ENCODE data around the gene NTMT1.
"Not testable (repeated sequence)": the region's sequence is repeated elsewhere in the genome, so short reads cannot be mapped to it uniquely, and the experiment has no call there.

NTMT1 gene

GRCh38 chr9:129615407-129616285 lies 10.3 kb upstream of the NTMT1 start:
- no peak for DNase-seq

GRCh38 chr9:129617167-129617566 lies 8.8 kb upstream of the NTMT1 start:
- no peak for DNase-seq

DNA sequence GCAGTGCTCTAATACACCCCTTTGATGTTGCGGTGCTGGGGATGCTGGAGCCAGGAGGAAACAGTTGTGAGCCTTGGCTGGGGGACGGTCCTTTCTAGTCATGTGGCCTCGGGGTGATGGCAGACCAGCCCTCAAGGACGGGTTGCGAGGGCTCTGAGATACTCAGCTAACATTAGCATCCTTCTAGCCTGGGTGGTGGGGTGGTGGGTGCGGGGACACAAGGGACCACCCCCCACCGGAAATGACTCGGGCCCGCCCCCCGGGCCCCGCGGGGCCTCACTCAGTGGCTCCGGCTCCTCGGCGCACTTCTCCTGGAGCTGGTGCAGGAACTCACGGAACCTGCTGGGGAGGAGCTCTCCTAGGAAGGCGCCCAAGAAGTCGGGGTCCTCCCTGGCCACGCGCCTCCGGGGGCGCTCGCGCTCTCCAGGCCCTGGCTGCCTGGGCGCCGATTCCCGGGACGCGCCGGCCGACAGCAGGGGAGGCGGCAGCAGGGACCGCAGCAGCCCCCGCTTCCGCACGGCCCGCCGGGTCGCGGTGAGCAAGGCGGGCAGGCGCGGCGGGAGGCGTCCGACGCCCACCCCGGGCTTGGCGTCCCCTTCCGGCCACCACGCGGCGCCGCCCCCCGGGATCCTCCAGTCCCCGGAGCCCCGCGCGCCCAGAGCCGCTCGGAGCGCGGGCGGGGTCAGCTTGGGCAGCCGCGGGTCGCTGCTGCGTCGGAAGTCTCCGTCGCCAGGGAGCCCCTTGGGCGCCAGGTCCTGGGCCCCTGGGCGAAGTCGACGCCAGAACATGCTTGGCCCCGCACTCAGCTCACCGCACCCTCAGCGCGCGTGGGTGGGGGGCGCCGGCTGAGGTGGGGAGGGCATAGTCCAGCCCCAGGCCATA lies 5.9 kb upstream of the NTMT1 start:
- DNase-seq, result no peak

DNA sequence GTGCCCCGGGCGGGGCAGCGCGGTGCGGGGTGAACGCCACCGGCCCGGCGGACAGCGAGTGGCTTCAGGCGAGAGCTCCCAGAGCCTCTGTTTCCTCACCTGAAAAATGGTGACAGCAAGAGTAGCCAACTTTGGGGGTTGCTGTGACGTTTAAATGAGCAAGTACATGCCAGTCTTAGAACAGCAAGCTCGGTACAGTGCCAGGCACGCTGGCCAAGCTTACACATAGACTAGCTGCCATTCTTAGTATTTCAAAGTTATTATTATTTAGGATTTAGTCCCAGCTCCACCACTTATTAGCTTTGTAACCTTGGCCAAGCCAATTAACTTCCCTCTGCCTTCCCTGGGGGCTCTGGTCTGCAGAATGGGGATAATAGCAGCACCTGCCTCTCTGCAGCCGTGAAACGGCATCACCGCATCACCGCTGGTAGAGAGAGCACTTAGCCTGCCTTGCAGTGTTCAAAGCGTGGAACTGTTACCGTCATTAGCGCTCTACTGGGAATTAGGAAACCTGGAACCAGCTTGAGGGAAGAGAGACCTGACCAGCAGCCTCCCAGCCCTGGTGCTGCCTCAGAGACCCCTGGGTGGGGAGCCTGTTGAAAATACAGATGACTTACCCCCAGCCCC lies 5.2 kb upstream of the NTMT1 start, which contains the start of gene C9orf50:
Gene C9orf50, minus strand, starts transcription at position 433 of the 627 bp plus-strand sequence. CDS start 527 bp downstream, outside the sequence.
- DNase-seq, result peak; percentile 49

DNA sequence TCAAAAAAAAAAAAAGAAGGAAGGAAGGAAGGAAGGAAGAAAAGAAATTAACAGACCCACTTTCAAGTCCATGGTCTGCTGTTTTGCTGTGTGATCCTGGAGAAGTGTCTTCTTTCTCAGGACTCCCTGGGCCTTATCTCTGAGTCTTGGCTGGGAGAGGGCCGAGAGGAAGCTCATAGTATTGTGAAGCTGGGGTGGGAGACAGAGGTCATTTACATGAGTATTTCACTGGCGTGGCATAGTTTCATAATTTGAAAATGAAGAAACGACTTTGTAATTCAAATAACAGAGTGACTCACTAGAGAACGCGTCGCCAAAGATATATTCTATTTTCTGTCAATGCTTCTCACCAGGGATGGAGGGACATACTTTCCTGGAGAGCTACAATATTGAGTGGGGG lies 2.6 kb upstream of the NTMT1 start:
- DNase-seq, result no peak

DNA sequence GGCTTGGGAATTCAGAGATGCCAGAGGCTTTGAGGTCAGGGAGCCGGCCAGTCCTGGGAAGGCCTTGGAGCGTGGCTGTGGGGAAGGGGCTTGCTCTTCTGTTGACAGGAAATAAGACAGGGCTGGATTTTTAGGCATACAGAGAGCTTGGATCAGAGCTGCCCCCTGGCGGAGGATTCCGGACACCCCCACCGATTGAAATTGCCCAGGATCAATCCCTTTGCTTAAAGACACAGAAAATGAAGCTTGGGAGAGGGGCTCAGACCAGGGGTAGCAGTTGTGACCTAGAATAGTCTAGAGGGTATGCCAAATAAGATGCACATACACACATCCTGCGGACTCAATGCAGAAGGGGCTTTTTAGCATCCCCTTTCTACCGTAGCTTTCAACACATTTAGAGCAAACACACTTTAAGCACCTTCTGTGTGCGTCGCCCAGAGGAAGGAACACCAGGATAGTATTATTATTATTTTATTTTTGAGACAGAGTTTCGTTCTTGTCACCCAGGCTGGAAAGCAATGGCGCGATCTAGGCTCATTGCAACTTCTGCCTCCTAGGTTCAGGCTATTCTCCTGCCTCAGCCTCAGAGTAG lies 1.7 kb upstream of the NTMT1 start:
- no peak for DNase-seq

- no peak for DNase-seq
These were observed 1.0 kb upstream of the NTMT1 start for GRCh38 chr9:129624947-129625346.

- DNase-seq, result no peak
These were observed 792 bp downstream of the NTMT1 start for GRCh38 chr9:129626625-129627284.

GRCh38 chr9:129627556-129628440 lies 1.8 kb downstream of the NTMT1 start:
- no peak for DNase-seq

DNA sequence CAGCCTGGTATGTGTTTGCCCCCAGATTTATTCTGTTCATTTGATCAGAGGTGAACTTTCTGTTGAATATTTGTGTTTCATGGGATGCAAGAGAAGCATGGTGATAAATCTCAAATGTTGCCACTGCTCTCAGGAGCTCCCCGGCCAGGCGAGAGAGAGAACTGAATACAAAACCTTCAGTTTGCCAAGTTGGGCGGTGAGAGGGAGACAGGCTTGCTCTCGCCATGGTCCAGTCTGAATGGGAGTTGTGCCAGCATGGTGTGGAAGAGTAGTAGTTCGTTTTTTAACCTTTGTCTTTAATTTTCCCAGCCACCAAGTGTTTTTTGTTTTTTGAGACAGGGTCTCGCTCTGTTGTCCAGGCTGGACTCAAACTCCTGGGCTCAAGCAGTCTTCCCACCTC lies 2.7 kb downstream of the NTMT1 start:
- DNase-seq, result no peak

- DNase-seq, result no peak
These were observed 3.4 kb downstream of the NTMT1 start for GRCh38 chr9:129629251-129629820.

DNA sequence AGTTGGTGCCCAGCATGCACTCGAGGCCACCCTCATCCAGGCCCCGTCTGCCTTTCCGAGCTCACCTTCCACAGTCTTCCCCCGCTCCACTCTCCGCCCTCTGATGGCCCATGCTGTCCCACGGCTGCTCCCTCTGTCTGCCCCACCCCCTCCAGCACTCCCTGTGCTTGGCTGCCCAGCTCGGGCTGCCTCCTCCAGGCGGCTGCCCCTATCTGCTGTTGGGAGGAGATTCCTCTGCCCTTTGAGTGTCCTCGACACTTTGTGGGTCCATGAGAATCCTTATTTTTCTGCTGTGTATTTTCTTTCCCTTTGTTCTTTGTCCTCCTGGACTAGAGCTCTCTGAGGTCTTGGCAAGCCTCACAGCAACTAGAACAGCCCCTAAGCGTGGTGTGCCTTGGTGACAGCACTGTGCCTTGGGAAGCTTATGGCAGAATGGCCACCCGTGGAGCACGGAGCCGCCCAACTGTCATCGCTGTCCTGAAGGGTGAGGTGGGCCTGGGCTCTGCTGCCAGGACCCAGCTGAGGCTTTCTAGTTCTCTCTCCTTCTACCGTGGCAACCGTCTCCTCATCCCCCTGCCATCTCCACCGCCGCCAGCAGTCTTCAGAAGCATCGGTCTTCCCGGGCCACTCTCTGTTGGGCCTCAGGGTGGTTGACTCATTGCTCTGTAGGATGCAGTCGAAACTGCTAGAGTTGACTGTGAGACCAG lies 5.2 kb downstream of the NTMT1 start:
- DNase-seq, result no peak

GRCh38 chr9:129631674-129632129 lies 5.7 kb downstream of the NTMT1 start:
- no peak for DNase-seq

GRCh38 chr9:129632460-129632859 lies 6.5 kb downstream of the NTMT1 start:
- DNase-seq, result no peak

- DNase-seq, result no peak
These were observed 7.2 kb downstream of the NTMT1 start for GRCh38 chr9:129633207-129633606.

DNA sequence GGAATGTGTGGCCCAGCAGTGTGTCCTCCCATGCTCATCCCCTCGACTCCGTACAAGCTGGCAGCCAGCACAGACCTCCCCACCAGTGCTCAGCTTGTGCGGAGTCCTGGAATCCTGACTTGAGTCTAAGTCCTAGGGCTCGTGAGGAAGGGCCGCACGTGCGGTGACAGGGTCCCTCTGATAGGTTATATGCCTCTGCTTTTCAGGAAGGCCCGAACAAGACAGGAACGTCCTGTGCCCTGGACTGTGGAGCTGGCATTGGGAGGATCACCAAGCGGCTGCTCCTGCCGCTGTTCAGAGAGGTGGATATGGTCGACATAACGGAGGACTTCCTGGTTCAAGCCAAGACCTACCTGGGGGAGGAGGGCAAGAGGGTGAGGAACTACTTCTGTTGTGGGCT lies 7.9 kb downstream of the NTMT1 start:
- no peak for DNase-seq

DNA sequence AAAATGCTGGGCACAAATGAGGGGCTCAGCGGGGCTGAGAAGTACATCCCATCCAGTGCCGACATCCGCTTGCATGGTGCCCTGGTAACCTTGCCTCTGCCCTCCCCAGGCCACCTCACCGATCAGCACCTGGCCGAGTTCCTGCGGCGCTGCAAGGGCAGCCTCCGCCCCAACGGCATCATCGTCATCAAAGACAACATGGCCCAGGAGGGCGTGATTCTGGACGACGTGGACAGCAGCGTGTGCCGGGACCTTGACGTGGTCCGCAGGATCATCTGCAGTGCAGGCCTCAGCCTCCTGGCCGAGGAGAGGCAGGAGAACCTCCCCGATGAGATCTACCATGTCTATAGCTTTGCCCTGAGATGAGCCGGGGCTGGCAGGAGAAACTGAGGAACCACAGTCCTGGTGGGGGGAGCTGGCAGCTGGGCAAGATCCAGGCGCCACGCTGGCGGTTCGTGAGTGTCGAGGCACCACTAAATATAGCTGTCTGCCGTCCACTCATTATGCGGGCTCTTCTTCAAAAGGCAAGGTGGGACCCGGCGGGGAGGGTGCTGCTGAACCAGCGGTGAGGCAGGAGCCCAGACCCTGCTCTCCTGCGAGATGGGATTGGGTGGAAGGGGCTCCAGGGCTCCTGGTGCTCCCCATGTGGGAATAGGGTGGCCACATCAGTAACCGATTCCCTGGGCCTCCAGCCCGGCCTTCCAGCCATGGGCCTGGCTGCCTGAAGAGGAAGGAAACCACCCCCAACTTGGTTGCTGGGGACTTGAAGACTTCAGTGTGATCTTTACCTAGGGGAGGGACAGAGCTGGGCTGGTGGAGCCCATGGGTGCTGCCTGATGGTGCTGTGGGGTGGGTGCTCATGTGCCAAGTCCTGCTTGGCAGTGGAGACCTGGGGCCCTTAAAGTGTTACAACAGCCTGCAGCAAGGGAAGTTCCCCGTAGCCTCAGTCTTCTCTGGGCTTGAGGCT lies 9.4 kb downstream of the NTMT1 start:
- DNase-seq, result no peak

DNA sequence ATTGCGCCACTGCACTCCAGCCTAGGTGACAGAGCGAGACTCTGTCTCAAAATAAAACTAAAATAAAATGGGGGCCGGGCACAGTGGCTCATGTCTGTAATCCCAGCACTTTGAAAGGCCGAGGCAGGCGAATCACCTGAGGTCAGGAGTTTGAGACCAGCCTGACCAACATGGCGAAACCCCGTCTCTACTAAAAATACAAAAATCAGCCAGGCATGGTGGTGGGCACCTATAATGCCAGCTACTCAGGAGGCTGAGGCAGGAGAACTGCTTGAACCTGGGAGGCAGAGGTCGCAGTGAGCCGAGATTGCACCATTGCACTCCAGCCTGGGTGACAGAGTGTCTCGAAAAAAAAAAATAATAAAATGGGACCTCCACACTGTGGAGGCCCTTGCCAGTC lies 10.4 kb downstream of the NTMT1 start:
- not testable (repeated sequence) for DNase-seq

- no peak for DNase-seq
These were observed 11.1 kb downstream of the NTMT1 start for GRCh38 chr9:129637102-129637501.

All from NCI-H1105 (cell line).